ENCODE results near the gene ZNF284. TPM values are rescaled to one million over a fixed set of nuclear protein-coding genes. Genes with fewer than 3 reads are reported as not detected.

ZNF284 gene
- total and polyA plus RNA-seq, 3 donors from 2014 or later, result 0.96 to 1.5 (median 1.0) TPM

DNA sequence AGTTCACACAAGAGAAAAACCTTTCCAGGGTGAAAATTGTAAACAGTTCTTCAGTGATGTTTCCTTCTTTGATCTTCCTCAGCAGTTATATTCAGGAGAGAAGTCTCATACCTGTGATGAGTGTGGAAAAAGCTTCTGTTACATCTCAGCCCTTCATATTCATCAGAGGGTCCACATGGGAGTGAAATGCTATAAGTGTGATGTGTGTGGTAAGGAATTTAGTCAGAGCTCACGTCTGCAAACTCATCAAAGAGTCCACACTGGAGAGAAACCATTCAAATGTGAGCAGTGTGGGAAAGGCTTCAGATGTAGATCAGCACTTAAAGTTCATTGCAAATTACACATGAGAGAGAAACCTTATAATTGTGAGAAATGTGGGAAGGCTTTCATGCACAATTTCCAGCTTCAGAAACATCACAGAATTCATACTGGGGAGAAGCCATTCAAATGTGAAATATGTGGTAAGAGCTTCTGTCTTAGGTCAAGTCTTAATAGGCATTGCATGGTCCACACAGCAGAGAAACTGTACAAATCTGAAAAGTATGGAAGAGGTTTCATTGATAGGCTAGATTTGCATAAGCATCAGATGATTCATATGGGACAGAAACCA, 39.9 kb upstream of the ZNF284 start:
- intact Hi-C loops (cut with DNase I; ENCODE audit: low total_unique reads), result no loop called here
- H3K4me1 ChIP-seq, result no peaks in the 10 kb centered on the region
- TF ChIP-seq, protein P1, sequence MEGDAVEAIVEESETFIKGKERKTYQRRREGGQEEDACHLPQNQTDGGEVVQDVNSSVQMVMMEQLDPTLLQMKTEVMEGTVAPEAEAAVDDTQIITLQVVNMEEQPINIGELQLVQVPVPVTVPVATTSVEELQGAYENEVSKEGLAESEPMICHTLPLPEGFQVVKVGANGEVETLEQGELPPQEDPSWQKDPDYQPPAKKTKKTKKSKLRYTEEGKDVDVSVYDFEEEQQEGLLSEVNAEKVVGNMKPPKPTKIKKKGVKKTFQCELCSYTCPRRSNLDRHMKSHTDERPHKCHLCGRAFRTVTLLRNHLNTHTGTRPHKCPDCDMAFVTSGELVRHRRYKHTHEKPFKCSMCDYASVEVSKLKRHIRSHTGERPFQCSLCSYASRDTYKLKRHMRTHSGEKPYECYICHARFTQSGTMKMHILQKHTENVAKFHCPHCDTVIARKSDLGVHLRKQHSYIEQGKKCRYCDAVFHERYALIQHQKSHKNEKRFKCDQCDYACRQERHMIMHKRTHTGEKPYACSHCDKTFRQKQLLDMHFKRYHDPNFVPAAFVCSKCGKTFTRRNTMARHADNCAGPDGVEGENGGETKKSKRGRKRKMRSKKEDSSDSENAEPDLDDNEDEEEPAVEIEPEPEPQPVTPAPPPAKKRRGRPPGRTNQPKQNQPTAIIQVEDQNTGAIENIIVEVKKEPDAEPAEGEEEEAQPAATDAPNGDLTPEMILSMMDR (IDR thresholded peaks at IDR 0.05), result no peak
- TF ChIP-seq POLR2A (IDR thresholded peaks at IDR 0.05), result no peak
- H3K36me3 ChIP-seq (ENCODE audit: low read depth, missing control alignments), result no peaks in the 10 kb centered on the region
- H3K27me3 ChIP-seq, result no peaks in the 10 kb centered on the region
- no peaks in the 10 kb centered on the region for H3K9me3 ChIP-seq
- H3K27ac ChIP-seq, result no peak overlapping the region
- H3K4me3 ChIP-seq, result no peak overlapping the region
- DNase-seq, result no peak
- 83 to 89% methylated on average over 1 of the region's 1 CpG for WGBS, 2 donors

DNA sequence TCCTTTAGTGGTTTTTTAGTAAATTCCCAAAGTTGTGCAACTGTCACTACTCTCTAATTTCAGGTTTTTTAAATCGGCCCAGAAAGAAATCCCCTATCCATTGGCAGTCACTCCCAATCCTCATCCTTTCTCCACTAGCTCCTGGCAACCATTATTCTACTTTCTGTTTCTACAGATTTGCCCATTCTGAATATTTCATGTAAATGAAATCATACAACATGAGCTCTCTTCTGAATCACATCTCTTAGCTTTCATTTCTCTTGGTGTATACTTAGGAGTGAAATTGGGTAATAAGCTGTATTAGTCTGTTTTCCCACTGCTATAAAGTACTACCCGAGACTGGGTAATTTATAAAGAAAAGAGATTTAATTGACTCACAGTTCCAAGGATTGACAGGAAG, 29.8 kb upstream of the ZNF284 start:
- TF ChIP-seq, protein P1 (IDR thresholded peaks at IDR 0.05), result no peak
- DNase-seq, result no peak
- H3K36me3 ChIP-seq (ENCODE audit: low read depth, missing control alignments), result no peaks in the 10 kb centered on the region
- no peaks in the 10 kb centered on the region for H3K27me3 ChIP-seq
- intact Hi-C loops (cut with DNase I; ENCODE audit: low total_unique reads), result no loop called here
- no peaks in the 10 kb centered on the region for H3K9me3 ChIP-seq
- 77 to 80% methylated on average over 2 of the region's 2 CpGs for WGBS, 2 donors
- H3K4me1 ChIP-seq, result no peaks in the 10 kb centered on the region
- no peak overlapping the region for H3K27ac ChIP-seq
- no peak overlapping the region for H3K4me3 ChIP-seq

DNA sequence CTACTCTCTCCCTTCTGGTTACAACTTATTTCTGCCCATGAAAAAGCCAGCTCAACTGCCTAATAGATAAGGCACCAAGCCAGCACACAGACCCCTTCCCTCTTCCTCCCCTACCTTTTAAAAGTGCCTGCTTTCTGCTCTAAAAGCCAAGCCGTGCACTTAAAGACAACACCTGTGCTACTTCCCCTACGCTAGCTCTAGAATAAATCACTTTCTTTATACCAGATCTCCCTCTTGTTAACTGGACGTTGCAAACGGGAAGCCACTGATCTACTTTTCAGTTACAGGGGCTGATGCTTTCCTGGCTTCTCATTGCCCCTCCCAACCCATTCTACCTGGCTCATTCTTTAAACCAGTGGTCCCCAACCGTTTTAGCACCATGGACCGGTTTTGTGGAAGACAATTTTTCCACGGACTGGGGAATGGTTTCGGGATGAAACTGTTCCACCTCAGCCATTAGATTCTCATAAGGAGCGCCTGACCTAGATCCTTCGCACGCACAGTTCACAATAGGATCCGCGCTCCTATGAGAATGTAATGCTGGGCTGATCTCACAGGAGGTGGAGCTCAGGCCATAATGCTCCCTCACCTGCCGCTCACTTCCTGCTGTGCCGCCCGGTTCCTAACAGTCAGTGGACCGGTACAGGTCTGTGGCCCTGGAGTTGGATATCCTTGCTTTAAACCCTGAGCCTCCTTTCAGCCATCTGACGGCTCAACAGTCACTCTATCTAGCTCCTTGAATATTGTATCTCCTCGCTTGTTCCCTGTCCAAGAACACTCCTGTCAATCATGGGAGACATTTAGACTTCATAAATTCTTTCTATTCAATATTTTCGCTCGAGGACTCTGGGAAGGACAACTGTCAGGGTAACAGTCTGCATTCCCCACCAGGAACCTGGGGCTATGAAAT, 21.0 kb upstream of the ZNF284 start:
- no peaks in the 10 kb centered on the region for H3K27me3 ChIP-seq
- H3K9me3 ChIP-seq, result no peaks in the 10 kb centered on the region
- intact Hi-C loops (cut with DNase I; ENCODE audit: low total_unique reads), result loop anchor here (10.0 kb wide), 1 partner anchor 64 kb away; the partner anchor contains the start of gene ZNF225
- TF ChIP-seq POLR2A (IDR thresholded peaks at IDR 0.05), result no peak
- H3K36me3 ChIP-seq (ENCODE audit: low read depth, missing control alignments), result no peaks in the 10 kb centered on the region
- peak; percentile 43 for DNase-seq
- peak overlapping the region in 1 of 2 donors; percentile 65 for H3K27ac ChIP-seq
- peak overlapping the region; percentile 71 to 75 for H3K4me3 ChIP-seq
- 11 to 14% methylated on average over 21 of the region's 21 CpGs for WGBS, 2 donors
- peaks cover 6% of the 10 kb centered on the region for H3K4me1 ChIP-seq

DNA sequence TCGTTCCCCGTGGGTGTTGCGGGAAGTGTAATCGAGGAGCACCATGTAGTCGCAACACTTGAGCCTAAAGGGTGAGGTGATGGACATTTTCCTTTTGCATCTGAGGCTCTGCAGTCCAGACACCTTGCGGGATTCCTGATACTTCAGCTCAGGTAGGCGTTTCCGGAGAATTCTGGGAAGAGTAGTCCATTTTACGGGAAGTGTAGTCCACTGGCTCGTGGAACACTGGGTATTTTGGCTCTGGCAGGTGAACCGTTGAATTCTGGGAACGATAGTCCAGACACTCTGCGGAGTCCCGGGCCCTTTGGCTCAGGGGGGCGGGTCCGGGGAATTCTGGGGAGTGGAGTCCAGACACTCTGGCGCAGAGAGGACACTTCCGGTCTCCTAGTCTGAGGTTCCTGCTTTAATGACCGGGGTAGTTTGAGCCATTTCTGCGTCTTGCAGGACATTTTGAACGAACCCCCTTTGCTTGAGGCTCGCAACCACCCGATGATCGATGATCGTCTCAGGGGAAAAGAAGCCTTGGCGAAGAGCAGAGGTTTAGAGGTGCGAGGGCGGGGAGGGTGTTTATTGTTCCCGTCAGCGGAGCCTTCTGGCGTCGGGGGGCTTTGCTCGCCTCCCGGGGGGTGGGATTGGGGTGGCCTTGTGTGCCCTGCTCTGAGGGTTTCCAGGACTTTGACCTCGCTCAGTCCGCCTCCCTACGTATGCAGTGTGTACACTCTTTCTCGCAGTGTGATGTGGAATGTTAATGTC, 20.1 kb upstream of the ZNF284 start, which contains the start of gene ZNF223:
Gene ZNF223 (plus strand): TSS at position 387 of the 753 bp plus-strand sequence. CDS start 3,141 bp downstream, outside the sequence.
- Histone ChIP-seq H3K4me3 (peak within 1 kb of the TSS; percentile 71 to 75), H3K36me3 (ENCODE audit: low read depth, missing control alignments) (no peaks in the 10 kb centered on the region), H3K9me3 (no peaks in the 10 kb centered on the region), H3K4me1 (peaks cover 6% of the 10 kb centered on the region), H3K27ac (peak within 1 kb of the TSS in 1 of 2 donors; percentile 65), H3K27me3 (no peaks in the 10 kb centered on the region)
- no peak for TF ChIP-seq POLR2A (IDR thresholded peaks at IDR 0.05)
- TF ChIP-seq, protein P1 (IDR thresholded peaks at IDR 0.05), result peak in 2 of 3 experiments; percentile 3 to 17
- 0 to 1% methylated on average over 20 to 36 of the region's 38 CpGs for WGBS, 2 donors
- DNase-seq, result peak; percentile 98
- intact Hi-C loops (cut with DNase I; ENCODE audit: low total_unique reads), result loop anchor here (10.0 kb wide), 1 partner anchor 63 kb away; the partner anchor contains the start of gene ZNF225
